Left lung (tissue), 10 donors: ENCODE data around the gene GP2. TPM values are rescaled to one million over a fixed set of nuclear protein-coding genes. Genes with fewer than 3 reads are reported as not detected.

ENCODE experiments used
- ATAC-seq: fragments of 200-7000 bp; cut with Tn5 transposase; one replicate; pipeline ENCODE4 v1.9.1; 2020; ENCODE audit warnings: moderate library complexity
- DNase-seq, 4 donors: peaks; one replicate each; pipeline ENCODE4 v3.0.0-alpha.2; 2013 to 2020
- H3K27ac ChIP-seq, 2 donors: fragments of 200-600 bp; sonication (generic) in 1 of 2; one replicate each; pipeline versions ENCODE4 v1.5.0 to v1.8.0; 2020 to 2021
- H3K27me3 ChIP-seq, 2 donors: fragments of 200-600 bp; sonication (generic) in 1 of 2; one replicate each; pipeline versions ENCODE4 v1.5.0 to v1.8.0; 2020 to 2021
- H3K36me3 ChIP-seq, 2 donors: fragments of 200-600 bp; sonication (generic) in 1 of 2; one replicate each; pipeline versions ENCODE4 v1.5.0 to v1.8.0; 2020 to 2021
- H3K4me1 ChIP-seq, 2 donors: fragments of 200-600 bp; one replicate each; pipeline ENCODE4 v1.8.0; 2021
- H3K4me3 ChIP-seq, 2 donors: fragments of 200-600 bp; sonication (generic) in 1 of 2; one replicate each; pipeline versions ENCODE4 v1.5.0 to v1.8.0; 2020 to 2021; ENCODE audit warnings: mild to moderate bottlenecking in 1 of 2
- H3K9me3 ChIP-seq, 2 donors: fragments of 200-600 bp; sonication (generic) in 1 of 2; one replicate each; pipeline versions ENCODE4 v1.5.0 to v1.8.0; 2020 to 2021
- CTCF ChIP-seq, 2 donors: fragments of 200-600 bp; sonication (generic) in 1 of 2; IDR thresholded peaks; one replicate each; pipeline versions ENCODE4 v1.5.0 to v1.8.0; 2021; ENCODE audit warnings: antibody characterized with exemption in 2 of 2
- intact Hi-C, 2 donors: fragments of 100-400 bp; cut with DNase I; formaldehyde crosslinking; loops; one replicate each; pipeline versions ENCODE4 v1.11.2 to v1.14.2; 2022
- polyA plus RNA-seq, 6 donors: library from polyadenylated mRNA; unstranded; fragments of 120-200 nt; gene quantifications; one replicate each; pipeline ENCODE4 v1.2.1, GENCODE V29; 2013; ENCODE audit not compliant: insufficient read length in 6 of 6
- total RNA-seq, 2 donors: library from RNA; stranded (reverse); fragmentation: NEBNext Ultra II Directional; extraction: Animal tissue kit (Norgen Biotek cat#: 25700); gene quantifications; one replicate each; pipeline ENCODE4 v1.2.1, GENCODE V29; 2021
- donor health status: DM: no; HTN: yes; CAD: no.
- donor health status: DM: no; HTN: no; CAD: no.

GP2 gene
- total and polyA plus RNA-seq, 8 donors: 0.07 to 0.24 (median 0.10) TPM; not detected in 4

GRCh38 chr16:20311548-20311947, 15.8 kb downstream of the GP2 start:
- intact Hi-C loops: no loop called here
- no peaks in the 10 kb centered on the region for H3K36me3 ChIP-seq
- H3K4me1 ChIP-seq: no peaks in the 10 kb centered on the region
- H3K27me3 ChIP-seq: no peaks in the 10 kb centered on the region
- TF ChIP-seq CTCF (IDR thresholded peaks at IDR 0.05): no peak
- H3K27ac ChIP-seq: no peak overlapping the region
- no peak for ATAC-seq
- DNase-seq: no peak
- no peak overlapping the region for H3K4me3 ChIP-seq
- no peaks in the 10 kb centered on the region for H3K9me3 ChIP-seq

- DNase-seq (no peak), ATAC-seq (no peak)
- no peaks in the 10 kb centered on the region for H3K36me3 ChIP-seq
- no peak overlapping the region for H3K27ac ChIP-seq
- H3K4me1 ChIP-seq: no peaks in the 10 kb centered on the region
- peaks cover 0 to 7% of the 10 kb centered on the region in 2 donors for H3K27me3 ChIP-seq
- no peak for TF ChIP-seq CTCF (IDR thresholded peaks at IDR 0.05)
- intact Hi-C loops: no loop called here
- no peak overlapping the region for H3K4me3 ChIP-seq
- no peaks in the 10 kb centered on the region for H3K9me3 ChIP-seq
Observed at GRCh38 chr16:20310421-20311395, 16.6 kb downstream of the GP2 start.

- intact Hi-C loops: no loop called here
- Histone ChIP-seq H3K27me3 (peaks cover 0 to 10% of the 10 kb centered on the region in 2 donors), H3K4me3 (no peak overlapping the region), H3K9me3 (no peaks in the 10 kb centered on the region), H3K4me1 (no peaks in the 10 kb centered on the region), H3K36me3 (no peaks in the 10 kb centered on the region), H3K27ac (no peak overlapping the region)
- ATAC-seq: no peak
- DNase-seq: no peak
- no peak for TF ChIP-seq CTCF (IDR thresholded peaks at IDR 0.05)
Observed at GRCh38 chr16:20309786-20310185, 17.5 kb downstream of the GP2 start.

- Histone ChIP-seq H3K4me3 (no peak overlapping the region), H3K9me3 (no peaks in the 10 kb centered on the region), H3K36me3 (no peaks in the 10 kb centered on the region), H3K27me3 (peaks cover 0 to 10% of the 10 kb centered on the region in 2 donors), H3K27ac (no peak overlapping the region), H3K4me1 (no peaks in the 10 kb centered on the region)
- DNase-seq (no peak), ATAC-seq (no peak)
- no peak for TF ChIP-seq CTCF (IDR thresholded peaks at IDR 0.05)
- intact Hi-C loops: no loop called here
Observed at GRCh38 chr16:20308801-20309590, 18.3 kb downstream of the GP2 start.

GRCh38 chr16:20308266-20308665, 19.0 kb downstream of the GP2 start:
- no peaks in the 10 kb centered on the region for H3K9me3 ChIP-seq
- H3K27me3 ChIP-seq: peaks cover 0 to 10% of the 10 kb centered on the region in 2 donors
- no peak for DNase-seq
- no peaks in the 10 kb centered on the region for H3K36me3 ChIP-seq
- ATAC-seq: no peak
- intact Hi-C loops: no loop called here
- no peaks in the 10 kb centered on the region for H3K4me1 ChIP-seq
- H3K4me3 ChIP-seq: no peak overlapping the region
- H3K27ac ChIP-seq: no peak overlapping the region
- no peak for TF ChIP-seq CTCF (IDR thresholded peaks at IDR 0.05)
